Medulla oblongata (tissue), 1 donor: ENCODE measurements around the gene RGS18.
A peak's percentile ranks its signal among the peaks of the same experiment; 100 is the strongest.
"Not testable (repeated sequence)": the region's sequence is repeated elsewhere in the genome, so short reads cannot be mapped to it uniquely, and the experiment has no call there.

Source experiments
- DNase-seq: peaks from one replicate; pipeline ENCODE4 v3.0.0-alpha.2; 2015; ENCODE audit errors: extremely low spot score

The RGS18 gene

GRCh38 chr1:192167011-192167410, 8.7 kb downstream of the RGS18 start:
- DNase-seq = no peak

- DNase-seq = no peak
Observed at GRCh38 chr1:192167911-192168700, 9.8 kb downstream of the RGS18 start.

GRCh38 chr1:192168964-192169363, 10.7 kb downstream of the RGS18 start:
- no peak for DNase-seq

- DNase-seq = peak; percentile 21
Observed at GRCh38 chr1:192170196-192170984, 12.1 kb downstream of the RGS18 start.

GRCh38 chr1:192171123-192171522, 12.9 kb downstream of the RGS18 start:
- no peak for DNase-seq

GRCh38 chr1:192175971-192176370, 17.7 kb downstream of the RGS18 start:
- no peak for DNase-seq

GRCh38 chr1:192183788-192184187, 25.5 kb downstream of the RGS18 start:
- DNase-seq = no peak

- DNase-seq = no peak
Observed at GRCh38 chr1:192186197-192186596, 27.9 kb downstream of the RGS18 start.

GRCh38 chr1:192190066-192190465, 31.8 kb downstream of the RGS18 start:
- DNase-seq = no peak

GRCh38 chr1:192201303-192201702, 43.0 kb downstream of the RGS18 start:
- DNase-seq = no peak

GRCh38 chr1:192224396-192224795, 66.1 kb downstream of the RGS18 start:
- DNase-seq = no peak

GRCh38 chr1:192224846-192225245, 66.6 kb downstream of the RGS18 start:
- DNase-seq = no peak

- DNase-seq = no peak
Observed at GRCh38 chr1:192225266-192225665, 67.0 kb downstream of the RGS18 start.

- no peak for DNase-seq
Observed at GRCh38 chr1:192225703-192226102, 67.4 kb downstream of the RGS18 start.

- no peak for DNase-seq
Observed at GRCh38 chr1:192227330-192227729, 69.1 kb downstream of the RGS18 start.

- DNase-seq = not testable (repeated sequence)
Observed at GRCh38 chr1:192227980-192228379, 69.7 kb downstream of the RGS18 start.

GRCh38 chr1:192232817-192233417, 74.7 kb downstream of the RGS18 start:
- no peak for DNase-seq

GRCh38 chr1:192235127-192235526, 76.9 kb downstream of the RGS18 start:
- no peak for DNase-seq
